ENCODE results near the gene SEPHS2.
"Not testable (repeated sequence)": the region's sequence is repeated elsewhere in the genome, so short reads cannot be mapped to it uniquely, and the experiment has no call there.

SEPHS2 gene

GRCh38 chr16:30470170-30470512, 24.5 kb upstream of the SEPHS2 start:
- no peak for DNase-seq (ENCODE audit: low read depth in 2 of 2, low spot score in 1 of 2)

GRCh38 chr16:30464078-30464477, 18.4 kb upstream of the SEPHS2 start:
- DNase-seq (ENCODE audit: low read depth in 2 of 2, low spot score in 1 of 2), result no peak

- DNase-seq (ENCODE audit: low read depth in 2 of 2, low spot score in 1 of 2), result not testable (repeated sequence)
Observed at GRCh38 chr16:30461426-30461825, 15.8 kb upstream of the SEPHS2 start.

- DNase-seq (ENCODE audit: low read depth in 2 of 2, low spot score in 1 of 2), result no peak
Observed at GRCh38 chr16:30459456-30459855, 13.8 kb upstream of the SEPHS2 start.

- DNase-seq (ENCODE audit: low read depth in 2 of 2, low spot score in 1 of 2), result peak; percentile 54 to 78
Observed at GRCh38 chr16:30458561-30459394, 13.1 kb upstream of the SEPHS2 start.

GRCh38 chr16:30457743-30458560, 12.3 kb upstream of the SEPHS2 start:
- no peak for DNase-seq (ENCODE audit: low read depth in 2 of 2, low spot score in 1 of 2)

GRCh38 chr16:30457256-30457655, 11.6 kb upstream of the SEPHS2 start:
- no peak for DNase-seq (ENCODE audit: low read depth in 2 of 2, low spot score in 1 of 2)

GRCh38 chr16:30456302-30456701, 10.6 kb upstream of the SEPHS2 start:
- DNase-seq (ENCODE audit: low read depth in 2 of 2, low spot score in 1 of 2), result no peak

- not testable (repeated sequence) for DNase-seq (ENCODE audit: low read depth in 2 of 2, low spot score in 1 of 2)
Observed at GRCh38 chr16:30452709-30453580, 7.3 kb upstream of the SEPHS2 start.

- no peak for DNase-seq (ENCODE audit: low read depth in 2 of 2, low spot score in 1 of 2)
Observed at GRCh38 chr16:30449116-30449435, 3.4 kb upstream of the SEPHS2 start.

- no peak for DNase-seq (ENCODE audit: low read depth in 2 of 2, low spot score in 1 of 2)
Observed at GRCh38 chr16:30447512-30448226, 2.0 kb upstream of the SEPHS2 start.

GRCh38 chr16:30446203-30446595, 525 bp upstream of the SEPHS2 start:
- no peak for DNase-seq (ENCODE audit: low read depth in 2 of 2, low spot score in 1 of 2)

GRCh38 chr16:30445149-30445407, 596 bp downstream of the SEPHS2 start:
- DNase-seq (ENCODE audit: low read depth in 2 of 2, low spot score in 1 of 2), result no peak

GRCh38 chr16:30444231-30445148, 1.2 kb downstream of the SEPHS2 start:
- no peak for DNase-seq (ENCODE audit: low read depth in 2 of 2, low spot score in 1 of 2)

- DNase-seq (ENCODE audit: low read depth in 2 of 2, low spot score in 1 of 2), result no peak
Observed at GRCh38 chr16:30443631-30444030, 2.0 kb downstream of the SEPHS2 start.

- DNase-seq (ENCODE audit: low read depth in 2 of 2, low spot score in 1 of 2), result no peak
Observed at GRCh38 chr16:30439720-30440348, 5.8 kb downstream of the SEPHS2 start.

GRCh38 chr16:30438835-30439234, 6.8 kb downstream of the SEPHS2 start:
- no peak for DNase-seq (ENCODE audit: low read depth in 2 of 2, low spot score in 1 of 2)

GRCh38 chr16:30437511-30438046, 8.1 kb downstream of the SEPHS2 start:
- no peak for DNase-seq (ENCODE audit: low read depth in 2 of 2, low spot score in 1 of 2)

- no peak for DNase-seq (ENCODE audit: low read depth in 2 of 2, low spot score in 1 of 2)
Observed at GRCh38 chr16:30434852-30435251, 10.8 kb downstream of the SEPHS2 start.

Measured in stimulated activated CD8-positive, alpha-beta memory T cell treated with anti-CD3 and anti-CD28 coated beads, Interleukin-4, amount 100 ng/mL, for 4 hours (primary cell).